Aorta (tissue), 5 donors: Measurements from ENCODE around the gene RMI2. TPM values are rescaled to one million over a fixed set of nuclear protein-coding genes. Genes with fewer than 3 reads are reported as not detected.
A peak's percentile ranks its signal among the peaks of the same experiment; 100 is the strongest.

ENCODE experiments used
- ATAC-seq: fragments of 200-7000 bp; cut with Tn5 transposase; one replicate; pipeline ENCODE4 v1.9.1; 2022; ENCODE audit warnings: moderate library complexity; ENCODE audit not compliant: low FRiP score
- DNase-seq, 2 donors: peaks; one replicate each; pipeline ENCODE4 v3.0.0-alpha.2; 2020
- H3K27ac ChIP-seq, 2 donors: one replicate each; pipeline ENCODE4 v1.5.1; 2013; ENCODE audit warnings: low read length in 2 of 2, mild to moderate bottlenecking in 2 of 2, moderate library complexity in 2 of 2, control low read depth in 1 of 2, inconsistent platforms in 1 of 2, low read depth in 1 of 2
- H3K27me3 ChIP-seq, 2 donors: one replicate each; pipeline ENCODE4 v1.6.1; 2013; ENCODE audit warnings: control low read depth in 1 of 2, low read length in 1 of 2, mild to moderate bottlenecking in 1 of 2, moderate library complexity in 1 of 2; ENCODE audit not compliant: insufficient read depth in 2 of 2, control insufficient read depth in 1 of 2
- H3K36me3 ChIP-seq, 2 donors: one replicate each; pipeline ENCODE4 v1.6.1; 2013; ENCODE audit warnings: control low read depth in 1 of 2, low read length in 1 of 2, mild to moderate bottlenecking in 1 of 2; ENCODE audit not compliant: insufficient read depth in 2 of 2, control insufficient read depth in 1 of 2
- H3K4me1 ChIP-seq, 2 donors: one replicate each; pipeline ENCODE4 v1.6.1; 2013; ENCODE audit warnings: low read length in 2 of 2, control low read depth in 1 of 2, mild to moderate bottlenecking in 1 of 2, moderate library complexity in 1 of 2; ENCODE audit not compliant: insufficient read depth in 2 of 2, control insufficient read depth in 1 of 2
- H3K4me3 ChIP-seq, 2 donors: one replicate each; pipeline ENCODE4 v1.5.1; 2013; ENCODE audit warnings: low read length in 2 of 2, control low read depth in 1 of 2, mild to moderate bottlenecking in 1 of 2
- H3K9me3 ChIP-seq: one replicate; pipeline ENCODE4 v1.6.1; 2013; ENCODE audit warnings: mild to moderate bottlenecking, low read length; ENCODE audit not compliant: control insufficient read depth
- WGBS, 2 donors: extraction: QIAGEN DNeasy Blood & Tissue Kit; methylation state at CpG; one replicate each; pipeline ENCODE4 v1.1.7; 2013; 5-methylcytosine and 5-hydroxymethylcytosine counted together
- intact Hi-C, 2 donors: fragments of 100-400 bp; cut with DNase I; formaldehyde crosslinking; loops; one replicate each; pipeline versions ENCODE4 v1.14.2 to v1.15.0; 2022
- polyA plus RNA-seq, 2 donors: library from polyadenylated mRNA; stranded (reverse); fragments of 200-250 nt; gene quantifications; one replicate each; pipeline ENCODE4 v1.2.3, GENCODE V29; 2013
- total RNA-seq, 2 donors: library from RNA; stranded (reverse); fragmentation: NEBNext Ultra II Directional; extraction: Animal tissue kit (Norgen Biotek cat#: 25700); gene quantifications; one replicate each; pipeline ENCODE4 v1.2.1, GENCODE V29; 2021
- donor health status: healthy with polysubstance abuse.
- donor health status: Bipolar disorder and iron deficiency.
- donor health status: DM: no; HTN: no; CAD: no.
- donor health status: DM: no; HTN: no; CAD: no.
- donor health status: DM: yes; HTN: yes; CAD: no.

Gene RMI2
- total and polyA plus RNA-seq, 4 donors = 0.61 to 1.7 (median 0.81) TPM; not detected in 1

DNA sequence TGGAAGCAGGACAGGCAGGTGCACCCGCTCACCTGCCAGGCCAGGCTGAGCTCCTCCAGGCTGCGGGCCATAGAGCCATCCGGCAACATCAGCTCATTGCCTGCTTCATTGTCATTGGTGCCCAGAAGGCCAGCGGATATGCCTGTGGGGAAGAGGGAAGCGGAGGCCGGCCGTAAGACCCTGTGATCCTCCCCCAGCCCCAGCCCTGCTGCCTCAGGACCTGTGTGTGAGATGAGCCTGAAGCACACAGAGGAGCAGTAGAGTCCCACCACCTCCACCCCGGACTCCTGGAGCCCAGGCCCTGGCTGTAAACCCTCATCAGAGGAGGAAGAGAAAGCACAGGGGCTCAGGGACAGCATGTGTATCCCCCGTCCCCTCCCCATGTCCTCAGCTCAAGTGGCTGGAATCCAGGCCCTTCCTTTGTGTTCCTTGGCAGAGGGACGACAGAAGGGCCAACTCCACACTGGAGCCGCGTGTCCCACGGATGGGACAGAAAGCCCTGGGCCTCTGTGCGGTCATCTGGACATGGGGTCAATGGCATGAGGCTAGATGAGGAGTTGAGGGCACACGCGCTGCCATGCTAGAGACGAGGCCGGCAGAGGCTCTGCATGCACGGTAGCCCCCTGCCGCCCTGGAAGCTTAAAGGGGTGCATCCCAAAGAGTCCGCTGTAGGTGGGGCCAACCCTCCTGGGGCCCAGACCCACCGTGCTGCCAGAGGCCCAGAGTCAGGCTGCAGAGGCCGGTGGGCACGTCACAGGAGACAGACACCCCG lies 39.1 kb downstream of the RMI2 start:
- intact Hi-C loops = loop anchor here in 1 of 2 donors (10.0 kb wide), 1 partner anchor 680 kb away; no protein-coding TSS in a partner anchor
- H3K4me1 ChIP-seq = no peaks in the 10 kb centered on the region
- no peaks in the 10 kb centered on the region for H3K9me3 ChIP-seq
- DNase-seq = peak in 1 of 2 donors; percentile 52
- no peaks in the 10 kb centered on the region for H3K36me3 ChIP-seq
- no peak overlapping the region for H3K27ac ChIP-seq
- ATAC-seq = no peak
- H3K27me3 ChIP-seq = no peaks in the 10 kb centered on the region
- no peak overlapping the region for H3K4me3 ChIP-seq
- 81% methylated on average over 24 to 25 of the region's 25 CpGs for WGBS, 2 donors

DNA sequence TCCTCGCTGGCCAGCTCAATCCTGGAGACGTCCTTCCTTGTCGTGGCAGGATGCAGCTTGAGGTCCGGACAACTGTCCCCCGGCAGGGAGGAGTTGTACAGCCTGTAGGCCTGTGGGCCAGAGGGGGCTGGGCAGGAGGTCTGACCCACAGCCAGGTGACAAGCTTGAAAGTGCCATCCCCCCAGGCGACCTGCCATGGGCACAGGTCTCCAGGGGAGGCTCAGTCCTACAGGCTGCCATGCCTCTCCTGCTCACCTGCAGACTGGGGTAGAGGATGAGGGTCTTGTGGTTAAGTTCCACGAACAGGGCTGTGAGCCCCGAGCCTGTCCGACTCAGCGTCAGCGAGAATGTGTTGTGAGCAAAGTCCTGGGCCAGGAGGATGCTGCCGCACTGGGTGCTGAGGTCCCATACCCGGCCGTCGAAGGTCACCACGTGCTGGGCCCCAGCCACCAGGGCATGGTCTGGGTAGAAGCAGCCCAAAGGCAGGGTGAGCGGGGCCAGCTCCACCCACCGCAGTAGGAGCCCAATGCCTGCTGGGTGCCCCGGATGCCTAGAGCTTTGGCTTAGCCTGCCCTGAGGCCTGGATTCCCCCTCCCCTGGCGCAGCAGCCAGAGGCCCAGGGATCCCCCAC lies 39.8 kb downstream of the RMI2 start:
- intact Hi-C loops = loop anchor here in 1 of 2 donors (10.0 kb wide), 1 partner anchor 680 kb away; no protein-coding TSS in a partner anchor
- H3K4me3 ChIP-seq = no peak overlapping the region
- WGBS, 2 donors = 86 to 87% methylated on average over 20 of the region's 20 CpGs
- H3K27ac ChIP-seq = no peak overlapping the region
- H3K9me3 ChIP-seq = no peaks in the 10 kb centered on the region
- H3K27me3 ChIP-seq = no peaks in the 10 kb centered on the region
- H3K36me3 ChIP-seq = no peaks in the 10 kb centered on the region
- H3K4me1 ChIP-seq = no peaks in the 10 kb centered on the region
- DNase-seq (peak in 1 of 2 donors; percentile 72), ATAC-seq (no peak)

DNA sequence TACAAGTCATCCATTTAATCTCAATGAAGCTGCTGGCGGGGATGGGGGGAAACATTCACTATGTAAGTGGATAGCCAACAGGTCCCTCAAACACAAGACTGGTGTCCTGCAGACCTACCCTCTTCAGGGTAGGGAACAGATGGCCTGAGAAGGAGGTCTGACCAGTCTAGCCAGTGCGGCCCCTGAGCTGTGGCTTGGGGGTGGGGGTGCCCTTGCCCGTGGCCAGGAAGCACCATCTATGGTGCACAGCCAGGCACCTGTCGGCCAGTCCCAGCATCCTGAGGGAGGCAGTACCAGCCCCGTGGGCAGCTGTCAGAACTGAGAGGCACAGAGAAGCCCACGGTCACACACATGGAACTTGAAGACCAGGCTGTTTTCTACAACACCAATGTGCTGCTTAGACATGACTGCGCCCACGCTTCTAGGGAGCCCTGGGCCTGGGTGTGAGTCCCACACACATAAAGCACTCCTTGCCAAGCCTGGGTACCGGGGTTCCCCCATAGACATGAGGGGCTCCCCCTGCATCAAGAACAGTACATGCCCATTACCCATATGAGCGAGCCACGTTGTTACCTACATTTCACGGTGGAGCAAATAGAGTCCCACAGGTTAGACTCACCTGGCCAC lies 40.9 kb downstream of the RMI2 start:
- 90% methylated on average over 12 of the region's 12 CpGs for WGBS, 2 donors
- DNase-seq (peak in 1 of 2 donors; percentile 59), ATAC-seq (no peak)
- no peaks in the 10 kb centered on the region for H3K4me1 ChIP-seq
- H3K9me3 ChIP-seq = no peaks in the 10 kb centered on the region
- intact Hi-C loops = loop anchor here in 1 of 2 donors (10.0 kb wide), 1 partner anchor 679 kb away; no protein-coding TSS in a partner anchor
- no peaks in the 10 kb centered on the region for H3K27me3 ChIP-seq
- no peak overlapping the region for H3K4me3 ChIP-seq
- no peak overlapping the region for H3K27ac ChIP-seq
- no peaks in the 10 kb centered on the region for H3K36me3 ChIP-seq

DNA sequence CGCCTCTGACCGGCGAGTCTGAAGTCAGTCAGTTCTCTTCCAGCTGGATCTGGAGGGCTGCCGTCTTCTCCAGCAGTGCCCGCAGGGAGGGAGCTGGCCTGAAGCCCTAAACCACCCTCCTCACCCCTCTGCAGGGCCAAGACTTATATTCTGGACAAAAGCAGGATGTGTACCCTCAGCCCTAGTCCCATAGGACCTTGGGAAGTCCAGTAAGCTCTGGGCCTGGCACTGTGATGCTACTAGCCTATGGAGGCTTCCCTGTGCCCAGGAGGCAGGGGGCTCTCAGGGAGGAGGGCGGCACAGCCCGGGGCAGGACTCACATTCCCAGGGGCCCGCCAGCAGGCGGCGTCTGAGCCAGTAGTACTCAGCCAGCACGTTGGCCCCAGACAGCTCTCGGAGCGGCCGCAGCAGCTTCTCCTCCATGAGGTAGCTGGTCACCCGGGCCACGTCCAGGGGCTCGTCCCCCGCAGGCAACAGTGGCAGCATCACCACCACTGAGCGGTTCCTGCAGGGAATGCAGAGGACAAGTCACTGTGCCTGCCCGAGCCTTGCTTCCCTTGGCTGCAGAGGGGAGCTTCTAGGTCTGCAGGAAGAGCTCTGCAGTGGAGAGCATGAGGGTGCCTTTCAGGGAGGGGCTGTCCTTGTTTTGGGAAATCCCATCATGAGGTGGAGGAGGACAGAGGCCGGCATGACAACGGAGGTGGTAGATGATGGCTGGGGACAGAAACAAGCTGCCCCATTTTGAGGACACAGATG lies 41.7 kb downstream of the RMI2 start:
- Histone ChIP-seq H3K36me3 (no peaks in the 10 kb centered on the region), H3K9me3 (no peaks in the 10 kb centered on the region), H3K4me1 (no peaks in the 10 kb centered on the region), H3K27ac (no peak overlapping the region), H3K4me3 (no peak overlapping the region), H3K27me3 (no peaks in the 10 kb centered on the region)
- ATAC-seq = peak; percentile 42
- intact Hi-C loops = loop anchor here in 1 of 2 donors (10.0 kb wide), 1 partner anchor 678 kb away; no protein-coding TSS in a partner anchor
- WGBS, 2 donors = 7 to 8% methylated on average over 20 to 22 of the region's 22 CpGs
- DNase-seq = peak; percentile 69 to 88

DNA sequence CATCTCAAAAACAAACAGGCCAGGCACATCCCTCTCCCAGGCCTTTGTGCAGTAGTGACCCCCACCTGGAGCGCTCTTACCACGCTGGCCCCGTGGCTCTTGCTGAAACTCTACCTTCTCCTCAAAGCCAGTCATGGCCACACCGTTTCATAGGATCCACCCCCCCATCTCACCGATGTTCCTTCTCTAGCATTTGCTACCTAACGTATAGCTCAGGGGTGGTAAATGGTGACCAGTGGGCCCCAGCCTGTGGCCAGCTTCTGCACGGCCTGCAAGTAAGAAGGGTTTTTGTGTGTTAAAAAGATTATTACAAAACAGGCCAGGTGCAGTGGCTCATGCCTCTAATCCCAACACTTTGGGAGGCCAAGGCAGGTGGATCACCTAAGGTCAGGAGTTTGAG lies 43.8 kb downstream of the RMI2 start:
- Histone ChIP-seq H3K4me1 (no peaks in the 10 kb centered on the region), H3K27me3 (no peaks in the 10 kb centered on the region), H3K4me3 (no peak overlapping the region), H3K9me3 (no peaks in the 10 kb centered on the region), H3K27ac (no peak overlapping the region), H3K36me3 (no peaks in the 10 kb centered on the region)
- 81 to 84% methylated on average over 7 of the region's 7 CpGs for WGBS, 2 donors
- DNase-seq = no peak
- intact Hi-C loops = loop anchor here in 1 of 2 donors (10.0 kb wide), 1 partner anchor 676 kb away; no protein-coding TSS in a partner anchor
- no peak for ATAC-seq

DNA sequence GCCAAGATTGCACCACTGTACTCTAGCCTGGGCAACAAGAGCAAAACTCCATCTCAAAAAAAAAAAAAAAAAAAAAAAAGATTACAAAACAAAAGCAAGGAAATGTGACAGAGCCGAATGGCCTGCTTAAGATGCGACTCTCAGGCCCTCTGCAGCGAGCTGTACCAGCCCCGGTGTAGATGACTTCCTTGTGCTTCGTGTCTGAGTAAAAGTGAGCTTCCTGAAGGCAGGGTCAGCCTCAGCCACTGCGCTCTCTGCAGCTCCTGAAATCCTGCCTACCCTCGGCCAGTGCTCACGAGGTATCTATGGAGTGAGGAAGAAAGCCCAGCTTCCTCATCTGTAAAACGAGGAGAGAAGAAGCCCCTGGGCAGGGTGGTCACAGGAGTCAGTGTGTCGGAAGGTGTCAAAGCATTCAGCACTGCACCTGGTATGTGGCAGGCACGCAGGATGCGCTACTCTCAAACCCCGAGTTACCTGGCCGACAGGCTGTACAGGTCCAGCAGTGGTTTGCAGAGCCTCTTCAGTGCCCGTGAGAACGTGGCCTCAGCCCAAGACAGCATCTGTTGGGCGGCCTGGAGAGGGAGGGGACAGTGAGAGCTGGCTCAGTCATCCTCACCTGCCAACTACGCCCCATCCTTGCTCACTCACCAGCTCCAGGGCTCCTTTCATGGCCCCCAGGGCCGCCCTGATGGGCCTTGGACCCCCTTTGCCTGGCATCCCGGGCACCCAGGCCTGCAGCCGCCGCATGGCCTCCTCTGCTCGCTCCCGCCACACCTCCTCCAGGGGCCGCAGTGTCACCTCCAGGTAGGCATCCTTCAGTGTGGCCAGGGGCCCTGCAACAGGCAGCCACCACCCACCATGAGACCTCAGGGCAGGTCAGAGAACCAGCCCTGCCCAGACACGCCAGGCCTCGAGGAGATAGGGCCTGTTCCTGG lies 44.6 kb downstream of the RMI2 start:
- intact Hi-C loops = loop anchor here in 1 of 2 donors (10.0 kb wide), 2 partner anchors 425 to 675 kb away; no protein-coding TSS in a partner anchor
- no peak for DNase-seq

DNA sequence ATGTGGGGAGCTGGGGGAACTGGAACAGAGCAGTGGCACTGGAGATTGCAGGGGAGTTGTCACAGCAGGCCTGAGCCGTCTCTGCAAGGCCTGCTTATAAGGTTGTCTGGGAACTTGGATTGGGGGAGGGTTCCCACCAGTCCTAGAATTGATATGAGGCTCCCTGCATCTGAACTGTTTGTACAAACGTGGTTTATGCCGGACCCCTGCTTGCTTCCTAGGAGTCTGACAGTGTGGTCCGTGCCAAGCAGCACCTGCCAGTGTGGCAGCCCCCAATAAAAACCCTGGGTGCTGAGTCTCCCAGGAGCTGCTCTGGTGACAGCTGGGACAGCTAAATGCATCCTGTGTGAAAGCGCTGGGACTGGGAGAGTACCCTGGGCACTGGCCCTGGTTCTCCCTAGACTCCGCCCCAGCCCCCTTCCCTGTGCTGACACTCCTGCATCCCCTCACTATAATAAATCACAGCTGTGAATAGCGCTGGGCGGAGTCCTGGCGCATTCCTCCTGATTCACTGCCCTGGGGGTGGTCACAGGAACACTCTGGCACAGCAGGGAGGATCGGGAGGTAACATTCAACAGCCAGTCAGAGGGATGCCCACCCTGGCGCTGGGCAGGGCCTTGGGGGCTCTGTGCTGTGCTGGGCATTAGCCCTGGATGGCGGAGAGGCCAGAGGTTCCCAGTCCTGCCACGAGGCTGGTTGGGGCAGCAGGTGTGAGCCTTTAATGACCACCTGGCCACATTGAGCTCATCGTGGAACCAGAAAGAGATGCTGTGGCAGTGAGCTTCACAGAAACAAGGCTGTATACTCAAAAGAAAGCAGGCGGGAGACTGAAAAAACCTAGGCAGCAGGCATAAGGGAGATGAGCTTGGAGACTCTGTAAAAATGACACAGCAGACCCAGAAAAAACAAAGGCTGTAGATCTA lies 45.6 kb downstream of the RMI2 start:
- WGBS, 2 donors = 82 to 83% methylated on average over 15 of the region's 15 CpGs
- no peaks in the 10 kb centered on the region for H3K9me3 ChIP-seq
- H3K4me3 ChIP-seq = no peak overlapping the region
- H3K4me1 ChIP-seq = no peaks in the 10 kb centered on the region
- H3K36me3 ChIP-seq = no peaks in the 10 kb centered on the region
- no peaks in the 10 kb centered on the region for H3K27me3 ChIP-seq
- H3K27ac ChIP-seq = no peak overlapping the region
- DNase-seq (peak; percentile 29 to 42), ATAC-seq (no peak)
- intact Hi-C loops = loop anchor here in 1 of 2 donors (10.0 kb wide), 1 partner anchor 424 kb away; no protein-coding TSS in a partner anchor

More for the DNA sequence above, 44.6 kb downstream of the RMI2 start:
- Histone ChIP-seq H3K27me3 (no peaks in the 10 kb centered on the region), H3K4me3 (no peak overlapping the region), H3K9me3 (no peaks in the 10 kb centered on the region), H3K4me1 (no peaks in the 10 kb centered on the region), H3K36me3 (no peaks in the 10 kb centered on the region), H3K27ac (no peak overlapping the region)
- 89 to 92% methylated on average over 26 to 27 of the region's 27 CpGs for WGBS, 2 donors
- no peak for ATAC-seq
